Esophagus (tissue), 2 donors: Measurements from ENCODE around the gene HMX1. TPM values are rescaled to one million over a fixed set of nuclear protein-coding genes. Genes with fewer than 3 reads are reported as not detected.

ENCODE experiments used
- H3K27ac ChIP-seq, 2 donors: one replicate each; pipeline ENCODE4 v1.5.1; 2013; ENCODE audit warnings: low read depth in 2 of 2, mild to moderate bottlenecking in 2 of 2, inconsistent platforms in 1 of 2, low read length in 1 of 2, moderate library complexity in 1 of 2
- H3K27me3 ChIP-seq, 2 donors: one replicate each; pipeline ENCODE4 v1.6.1; 2013; ENCODE audit warnings: low read length in 2 of 2, control low read depth in 1 of 2, mild to moderate bottlenecking in 1 of 2; ENCODE audit not compliant: insufficient read depth in 2 of 2, control insufficient read depth in 1 of 2
- H3K36me3 ChIP-seq, 2 donors: one replicate each; pipeline ENCODE4 v1.6.1; 2013; ENCODE audit warnings: low read length in 1 of 2; ENCODE audit not compliant: control insufficient read depth in 2 of 2, insufficient read depth in 2 of 2
- H3K4me1 ChIP-seq, 2 donors: one replicate each; pipeline ENCODE4 v1.6.1; 2013; ENCODE audit warnings: low read length in 1 of 2; ENCODE audit not compliant: control insufficient read depth in 2 of 2, insufficient read depth in 2 of 2
- H3K4me3 ChIP-seq, 2 donors: one replicate each; pipeline ENCODE4 v1.5.1; 2013; ENCODE audit warnings: low read length in 2 of 2, mild to moderate bottlenecking in 2 of 2, low read depth in 1 of 2, moderate library complexity in 1 of 2
- H3K9me3 ChIP-seq, 2 donors: one replicate each; pipeline ENCODE4 v1.6.1; 2013; ENCODE audit warnings: mild to moderate bottlenecking in 2 of 2, low read depth in 1 of 2, low read length in 1 of 2, moderate library complexity in 1 of 2; ENCODE audit not compliant: control insufficient read depth in 2 of 2, insufficient read depth in 1 of 2
- WGBS, 2 donors: extraction: QIAGEN DNeasy Blood & Tissue Kit; methylation state at CpG; one replicate each; pipeline ENCODE4 v1.1.7; 2013; 5-methylcytosine and 5-hydroxymethylcytosine counted together
- polyA plus RNA-seq, 2 donors: library from polyadenylated mRNA; stranded (reverse); fragments of 200-250 nt; gene quantifications; one replicate each; pipeline ENCODE4 v1.2.3, GENCODE V29; 2013
- donor health status: healthy with polysubstance abuse.
- donor health status: Bipolar disorder and iron deficiency.

The HMX1 gene
- polyA plus RNA-seq, 2 donors: not detected

- no peaks in the 10 kb centered on the region for H3K36me3 ChIP-seq
- H3K27me3 ChIP-seq: no peaks in the 10 kb centered on the region
- peaks cover 0 to 17% of the 10 kb centered on the region in 2 donors for H3K9me3 ChIP-seq
- H3K4me3 ChIP-seq: no peak overlapping the region
- no peak overlapping the region for H3K27ac ChIP-seq
- WGBS, 2 donors: 69 to 73% methylated on average over 9 of the region's 9 CpGs
- no peaks in the 10 kb centered on the region for H3K4me1 ChIP-seq
These were observed 25.5 kb downstream of the HMX1 start for GRCh38 chr4:8846046-8846720.

- Histone ChIP-seq H3K36me3 (no peaks in the 10 kb centered on the region), H3K27me3 (no peaks in the 10 kb centered on the region), H3K4me1 (no peaks in the 10 kb centered on the region), H3K9me3 (peaks cover 0 to 17% of the 10 kb centered on the region in 2 donors), H3K27ac (no peak overlapping the region), H3K4me3 (no peak overlapping the region)
- 78% methylated on average over 14 of the region's 14 CpGs for WGBS, 2 donors
These were observed 26.5 kb downstream of the HMX1 start for GRCh38 chr4:8844976-8845690.

- 77 to 79% methylated on average over 3 of the region's 3 CpGs for WGBS, 2 donors
- H3K4me3 ChIP-seq: no peak overlapping the region
- H3K9me3 ChIP-seq: peaks cover 0 to 17% of the 10 kb centered on the region in 2 donors
- H3K27ac ChIP-seq: no peak overlapping the region
- H3K4me1 ChIP-seq: no peaks in the 10 kb centered on the region
- no peaks in the 10 kb centered on the region for H3K27me3 ChIP-seq
- H3K36me3 ChIP-seq: no peaks in the 10 kb centered on the region
These were observed 28.0 kb downstream of the HMX1 start for GRCh38 chr4:8843597-8843996.

- 48 to 69% methylated on average over 2 of the region's 2 CpGs for WGBS, 2 donors
These were observed 29.0 kb downstream of the HMX1 start for GRCh38 chr4:8842614-8843013.

GRCh38 chr4:8841678-8842268 lies 29.9 kb downstream of the HMX1 start:
- 93 to 95% methylated on average over 3 of the region's 3 CpGs for WGBS, 2 donors
- peaks cover 0 to 17% of the 10 kb centered on the region in 2 donors for H3K9me3 ChIP-seq
- H3K4me3 ChIP-seq: no peak overlapping the region
- H3K4me1 ChIP-seq: no peaks in the 10 kb centered on the region
- no peaks in the 10 kb centered on the region for H3K27me3 ChIP-seq
- no peak overlapping the region for H3K27ac ChIP-seq
- no peaks in the 10 kb centered on the region for H3K36me3 ChIP-seq

More at GRCh38 chr4:8842614-8843013, 29.0 kb downstream of the HMX1 start:
- Histone ChIP-seq H3K27ac (no peak overlapping the region), H3K27me3 (no peaks in the 10 kb centered on the region), H3K4me3 (no peak overlapping the region), H3K9me3 (peaks cover 0 to 17% of the 10 kb centered on the region in 2 donors), H3K4me1 (no peaks in the 10 kb centered on the region), H3K36me3 (no peaks in the 10 kb centered on the region)

GRCh38 chr4:8840816-8841455 lies 30.7 kb downstream of the HMX1 start:
- H3K27me3 ChIP-seq: no peaks in the 10 kb centered on the region
- H3K9me3 ChIP-seq: peaks cover 0 to 17% of the 10 kb centered on the region in 2 donors
- 80 to 81% methylated on average over 14 of the region's 14 CpGs for WGBS, 2 donors

GRCh38 chr4:8840006-8840793 lies 31.4 kb downstream of the HMX1 start:
- Histone ChIP-seq H3K9me3 (peaks cover 0 to 13% of the 10 kb centered on the region in 2 donors), H3K4me1 (no peaks in the 10 kb centered on the region), H3K4me3 (no peak overlapping the region), H3K27ac (no peak overlapping the region), H3K27me3 (no peaks in the 10 kb centered on the region), H3K36me3 (no peaks in the 10 kb centered on the region)
- 68 to 71% methylated on average over 9 to 10 of the region's 10 CpGs for WGBS, 2 donors

More at GRCh38 chr4:8840816-8841455, 30.7 kb downstream of the HMX1 start:
- Histone ChIP-seq H3K36me3 (no peaks in the 10 kb centered on the region), H3K27ac (no peak overlapping the region), H3K4me3 (no peak overlapping the region), H3K4me1 (no peaks in the 10 kb centered on the region)

GRCh38 chr4:8838961-8839431 lies 32.6 kb downstream of the HMX1 start:
- Histone ChIP-seq H3K4me1 (no peaks in the 10 kb centered on the region), H3K4me3 (no peak overlapping the region), H3K9me3 (peaks cover 0 to 10% of the 10 kb centered on the region in 2 donors), H3K36me3 (no peaks in the 10 kb centered on the region), H3K27ac (no peak overlapping the region), H3K27me3 (no peaks in the 10 kb centered on the region)
- WGBS, 2 donors: 81 to 84% methylated on average over 22 of the region's 22 CpGs
